Loucy (cell line): Measurements from ENCODE around the gene PAPSS2.

Experiments
- H2AFZ ChIP-seq: fragments of 200-600 bp; sonication (generic); 2 replicates; pipeline ENCODE4 v1.6.0; 2016; ENCODE audit warnings: antibody characterized with exemption, mild to moderate bottlenecking, low read length, moderate library complexity
- H3F3A ChIP-seq: fragments of 200-600 bp; 2 replicates; pipeline ENCODE4 v1.6.0; 2016; ENCODE audit warnings: antibody characterized with exemption, low read depth, mild to moderate bottlenecking
- H3K27me3 ChIP-seq: fragments of 200-600 bp; sonication (generic); 2 replicates; pipeline ENCODE4 v1.6.1; 2014; ENCODE audit warnings: low read length, mild to moderate bottlenecking; ENCODE audit not compliant: insufficient read depth, poor library complexity, severe bottlenecking
- H3K36me3 ChIP-seq: fragments of 200-600 bp; sonication (generic); 2 replicates; pipeline ENCODE4 v1.6.1; 2016; ENCODE audit warnings: low read length; ENCODE audit not compliant: insufficient read depth
- H3K4me1 ChIP-seq: fragments of 200-600 bp; sonication (generic); 2 replicates; pipeline ENCODE4 v1.5.1; 2014; ENCODE audit warnings: low read length, mild to moderate bottlenecking; ENCODE audit not compliant: insufficient read depth, poor library complexity, severe bottlenecking
- H3K4me2 ChIP-seq: fragments of 200-600 bp; sonication (generic); 2 replicates; pipeline ENCODE4 v1.6.0; 2014; ENCODE audit warnings: antibody characterized with exemption, low read length, low read depth, mild to moderate bottlenecking; ENCODE audit not compliant: poor library complexity, severe bottlenecking
- H3K4me3 ChIP-seq: fragments of 200-600 bp; sonication (generic); 2 replicates; pipeline ENCODE4 v1.5.1; 2014; ENCODE audit warnings: low read length, mild to moderate bottlenecking, mixed read lengths; ENCODE audit not compliant: poor library complexity, severe bottlenecking
- H3K79me2 ChIP-seq: fragments of 200-600 bp; sonication (generic); 2 replicates; pipeline ENCODE4 v1.6.1; 2014; ENCODE audit warnings: low read length; ENCODE audit not compliant: insufficient read depth
- H3K9ac ChIP-seq: fragments of 200-600 bp; sonication (generic); 2 replicates; pipeline ENCODE4 v1.6.0; 2014; ENCODE audit warnings: mild to moderate bottlenecking, low read depth, low read length, moderate library complexity; ENCODE audit not compliant: poor library complexity, severe bottlenecking
- H3K9me2 ChIP-seq: fragments of 200-600 bp; sonication (generic); replicated peaks from 2 replicates; pipeline ENCODE4 v1.6.1; 2016; ENCODE audit warnings: low read depth, low read length, mixed read lengths
- H3K9me3 ChIP-seq: fragments of 200-600 bp; sonication (generic); 2 replicates; pipeline ENCODE4 v1.6.1; 2014; ENCODE audit warnings: mild to moderate bottlenecking, antibody characterized with exemption, low read length, low read depth; ENCODE audit not compliant: insufficient read depth
- H4K20me1 ChIP-seq: fragments of 200-600 bp; sonication (generic); 2 replicates; pipeline ENCODE4 v1.6.0; 2014; ENCODE audit warnings: antibody characterized with exemption, low read length, mild to moderate bottlenecking; ENCODE audit not compliant: insufficient read depth, poor library complexity, severe bottlenecking
- CTCF ChIP-seq: fragments of 200-600 bp; sonication (generic); conservative IDR thresholded peaks from 2 replicates; pipeline ENCODE4 v1.5.1; 2014; ENCODE audit warnings: mild to moderate bottlenecking, antibody characterized with exemption, low read length
- EZH2phosphoT487 ChIP-seq: fragments of 200-600 bp; IDR thresholded peaks from 2 replicates; pipeline ENCODE4 v1.6.1; 2018; ENCODE audit warnings: antibody characterized with exemption, mild to moderate bottlenecking, moderate library complexity, borderline replicate concordance

PAPSS2 gene

GRCh38 chr10:87634311-87634710 is 25.4 kb upstream of the PAPSS2 start:
- H4K20me1 ChIP-seq: no peaks in the 10 kb centered on the region
- no peaks in the 10 kb centered on the region for H3K36me3 ChIP-seq
- no peaks in the 10 kb centered on the region for H3K4me1 ChIP-seq
- no peak overlapping the region for H3K4me3 ChIP-seq
- H3K9ac ChIP-seq: no peak overlapping the region
- no peaks in the 10 kb centered on the region for H3K79me2 ChIP-seq
- no peaks in the 10 kb centered on the region for H3K27me3 ChIP-seq
- TF ChIP-seq CTCF: no peak
- no peak for TF ChIP-seq EZH2phosphoT487
- H3K4me2 ChIP-seq: no peak overlapping the region
- H3F3A ChIP-seq: no peaks in the 10 kb centered on the region
- no peaks in the 10 kb centered on the region for H3K9me3 ChIP-seq
- H2AFZ ChIP-seq: no peak overlapping the region
- H3K9me2 ChIP-seq: no peaks in the 10 kb centered on the region

- Histone ChIP-seq H3K9me2 (no peaks in the 10 kb centered on the region), H3K9me3 (no peaks in the 10 kb centered on the region), H2AFZ (peak overlapping the region; percentile 37; the same call in 1 of the 2 replicates), H3K9ac (no peak overlapping the region), H3K79me2 (no peaks in the 10 kb centered on the region), H3K27me3 (no peaks in the 10 kb centered on the region), H3K4me2 (no peak overlapping the region), H3F3A (no peaks in the 10 kb centered on the region), H3K36me3 (no peaks in the 10 kb centered on the region), H3K4me1 (no peaks in the 10 kb centered on the region), H4K20me1 (no peaks in the 10 kb centered on the region), H3K4me3 (no peak overlapping the region)
- TF ChIP-seq EZH2phosphoT487 (no peak), CTCF (no peak)
These were observed 24.0 kb upstream of the PAPSS2 start for GRCh38 chr10:87635498-87636312.

GRCh38 chr10:87636313-87636915 is 23.3 kb upstream of the PAPSS2 start:
- Histone ChIP-seq H3F3A (no peaks in the 10 kb centered on the region), H3K4me3 (no peak overlapping the region), H4K20me1 (no peaks in the 10 kb centered on the region), H2AFZ (no peak overlapping the region), H3K9me2 (no peaks in the 10 kb centered on the region), H3K4me2 (no peak overlapping the region), H3K4me1 (no peaks in the 10 kb centered on the region), H3K27me3 (no peaks in the 10 kb centered on the region), H3K36me3 (no peaks in the 10 kb centered on the region), H3K9ac (no peak overlapping the region), H3K79me2 (no peaks in the 10 kb centered on the region), H3K9me3 (no peaks in the 10 kb centered on the region)
- TF ChIP-seq EZH2phosphoT487 (no peak), CTCF (no peak)
